ENCODE measurements around the gene TOR1AIP1. TPM values are rescaled to one million over a fixed set of nuclear protein-coding genes. Genes with fewer than 3 reads are reported as not detected.
A peak's percentile ranks its signal among the peaks of the same experiment; 100 is the strongest.

The TOR1AIP1 gene
- total and polyA plus RNA-seq, 2 experiments from 2014 or later, result 59.1 to 64.6 TPM

DNA sequence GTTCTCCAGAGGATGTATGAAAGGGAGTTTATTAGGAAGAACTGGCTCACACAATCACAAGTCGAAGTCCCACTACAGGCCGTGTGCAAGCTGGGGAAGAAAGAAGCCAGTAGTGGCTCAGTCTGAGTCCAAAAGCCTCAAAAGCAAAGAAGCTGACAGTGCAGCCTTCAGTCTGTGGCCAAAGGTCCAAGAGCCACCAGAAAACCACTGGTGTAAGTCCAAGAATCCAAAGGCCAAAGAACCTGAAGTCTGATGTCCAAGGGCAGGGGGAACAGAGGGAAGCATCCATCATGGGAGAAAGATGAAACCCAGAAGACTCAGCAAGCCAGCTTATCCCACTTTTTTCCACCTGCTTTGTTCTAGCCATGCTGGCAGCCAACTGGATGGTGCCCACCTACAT, 51.1 kb downstream of the TOR1AIP1 start:
- no peak overlapping the region for H3K4me3 ChIP-seq
- no peak overlapping the region for H3K4me2 ChIP-seq (ENCODE audit: unreplicated experiment)
- H3K9me2 ChIP-seq (ENCODE audit: insufficient read depth), result no peaks in the 10 kb centered on the region
- 70 to 71% methylated on average over 2 of the region's 2 CpGs for WGBS, 2 experiments (ENCODE audit: low coverage in 1 of 2, low lambda C conversion rate in 2 of 2, missing lambda C conversion rate in 2 of 2)
- H3F3A ChIP-seq (ENCODE audit: insufficient read depth), result no peaks in the 10 kb centered on the region
- no peaks in the 10 kb centered on the region for H3K36me3 ChIP-seq (ENCODE audit: low read depth)
- no peaks in the 10 kb centered on the region for H4K20me1 ChIP-seq (ENCODE audit: insufficient read depth)
- no peaks in the 10 kb centered on the region for H3K79me2 ChIP-seq (ENCODE audit: insufficient read depth)
- H2AFZ ChIP-seq, result no peak overlapping the region
- in situ Hi-C loops (cut with MboI), result no loop called here
- no peak overlapping the region for H3K9ac ChIP-seq
- H3K9me3 ChIP-seq (ENCODE audit: low read depth), result no peaks in the 10 kb centered on the region
- DNase-seq, result no peak
- H3K27ac ChIP-seq, result no peak overlapping the region
- TF ChIP-seq EZH2phosphoT487 (IDR thresholded peaks at IDR 0.05; ENCODE audit: insufficient read depth, low read depth) (no peak), EZH2 (IDR thresholded peaks at IDR 0.05; ENCODE audit: insufficient read depth, poor library complexity, severe bottlenecking) (no peak)
- no peaks in the 10 kb centered on the region for H3K27me3 ChIP-seq (replicated peaks; ENCODE audit: insufficient read depth)
- no peaks in the 10 kb centered on the region for H3K4me1 ChIP-seq (ENCODE audit: insufficient read depth)

DNA sequence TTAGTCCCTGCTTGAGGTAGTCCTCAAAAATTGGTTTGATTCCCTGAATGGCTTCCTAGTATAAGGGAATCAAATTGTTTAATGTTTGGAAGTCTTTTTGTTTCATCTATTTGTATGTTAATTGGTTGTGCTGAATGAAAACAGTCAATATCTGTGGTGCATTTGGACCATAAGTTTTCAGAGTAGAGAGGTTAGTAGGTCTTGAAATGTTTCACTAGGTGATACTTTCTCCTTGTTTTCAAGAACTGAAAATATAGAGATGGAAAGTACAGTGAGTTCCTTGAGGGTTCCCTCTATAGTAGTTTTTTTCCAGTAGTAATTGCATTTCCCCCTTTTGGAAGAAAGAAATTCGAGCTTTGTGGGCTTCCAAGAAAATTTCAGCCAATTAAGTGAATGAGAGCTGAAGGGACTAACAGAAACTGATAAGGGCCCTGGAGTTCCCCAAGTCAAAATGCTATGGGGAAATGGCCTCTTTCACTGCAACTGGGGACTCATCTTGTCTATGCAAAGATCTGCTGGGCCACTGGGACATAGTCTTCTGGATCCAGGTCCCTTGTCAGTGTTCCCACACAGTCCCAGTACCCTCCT, 53.9 kb downstream of the TOR1AIP1 start:
- Histone ChIP-seq H3K4me3 (no peak overlapping the region), H2AFZ (no peak overlapping the region), H4K20me1 (ENCODE audit: insufficient read depth) (no peaks in the 10 kb centered on the region), H3K9me3 (ENCODE audit: low read depth) (no peaks in the 10 kb centered on the region), H3K36me3 (ENCODE audit: low read depth) (no peaks in the 10 kb centered on the region), H3K27ac (no peak overlapping the region), H3K9ac (no peak overlapping the region), H3K79me2 (ENCODE audit: insufficient read depth) (no peaks in the 10 kb centered on the region), H3K27me3 (replicated peaks; ENCODE audit: insufficient read depth) (no peaks in the 10 kb centered on the region), H3K4me2 (ENCODE audit: unreplicated experiment) (no peak overlapping the region), H3K4me1 (ENCODE audit: insufficient read depth) (no peaks in the 10 kb centered on the region), H3K9me2 (ENCODE audit: insufficient read depth) (no peaks in the 10 kb centered on the region), H3F3A (ENCODE audit: insufficient read depth) (no peaks in the 10 kb centered on the region)
- 20 to 26% methylated on average over 1 of the region's 1 CpG for WGBS, 2 experiments (ENCODE audit: low coverage in 1 of 2, low lambda C conversion rate in 2 of 2, missing lambda C conversion rate in 2 of 2)
- in situ Hi-C loops (cut with MboI), result no loop called here
- no peak for DNase-seq
- TF ChIP-seq EZH2 (IDR thresholded peaks at IDR 0.05; ENCODE audit: insufficient read depth, poor library complexity, severe bottlenecking) (no peak), EZH2phosphoT487 (IDR thresholded peaks at IDR 0.05; ENCODE audit: insufficient read depth, low read depth) (no peak)

DNA sequence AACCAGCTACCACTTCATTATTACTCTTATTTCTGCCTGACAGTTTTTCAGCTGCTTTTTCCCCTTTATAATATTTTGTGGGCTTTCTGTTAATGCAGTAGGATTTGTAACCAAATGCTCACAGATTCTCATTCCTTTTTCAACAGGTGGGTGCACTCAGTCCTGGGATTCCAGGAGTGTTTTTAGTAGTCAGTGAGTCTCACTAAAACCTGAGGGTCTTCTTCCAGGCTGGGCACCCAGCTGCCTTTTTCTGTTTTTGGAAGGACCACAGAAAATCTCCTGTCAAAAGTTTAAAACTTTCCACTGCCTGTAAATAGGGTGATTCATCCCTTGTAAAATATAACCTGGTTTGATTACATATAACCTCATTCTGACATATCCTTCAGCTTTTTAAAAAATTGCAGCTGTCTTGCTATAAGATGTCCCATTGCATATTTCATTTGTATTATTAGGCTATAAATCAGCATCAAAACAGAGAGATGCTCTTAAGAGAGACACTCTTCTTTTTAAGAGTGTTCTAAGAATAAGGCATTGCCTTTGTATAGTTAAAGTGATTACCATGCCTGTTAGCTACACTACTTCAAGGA, 55.7 kb downstream of the TOR1AIP1 start:
- in situ Hi-C loops (cut with MboI), result no loop called here
- Histone ChIP-seq H2AFZ (no peak overlapping the region), H3K79me2 (ENCODE audit: insufficient read depth) (no peaks in the 10 kb centered on the region), H3K4me3 (no peak overlapping the region), H3K9me3 (ENCODE audit: low read depth) (no peaks in the 10 kb centered on the region), H3K4me1 (ENCODE audit: insufficient read depth) (no peaks in the 10 kb centered on the region), H3K9ac (no peak overlapping the region), H4K20me1 (ENCODE audit: insufficient read depth) (no peaks in the 10 kb centered on the region), H3K27me3 (replicated peaks; ENCODE audit: insufficient read depth) (no peaks in the 10 kb centered on the region), H3K36me3 (ENCODE audit: low read depth) (no peaks in the 10 kb centered on the region), H3F3A (ENCODE audit: insufficient read depth) (no peaks in the 10 kb centered on the region), H3K4me2 (ENCODE audit: unreplicated experiment) (no peak overlapping the region), H3K9me2 (ENCODE audit: insufficient read depth) (no peaks in the 10 kb centered on the region), H3K27ac (no peak overlapping the region)
- DNase-seq, result no peak
- TF ChIP-seq EZH2 (IDR thresholded peaks at IDR 0.05; ENCODE audit: insufficient read depth, poor library complexity, severe bottlenecking), result no peak
- no peak for TF ChIP-seq EZH2phosphoT487 (IDR thresholded peaks at IDR 0.05; ENCODE audit: insufficient read depth, low read depth)

DNA sequence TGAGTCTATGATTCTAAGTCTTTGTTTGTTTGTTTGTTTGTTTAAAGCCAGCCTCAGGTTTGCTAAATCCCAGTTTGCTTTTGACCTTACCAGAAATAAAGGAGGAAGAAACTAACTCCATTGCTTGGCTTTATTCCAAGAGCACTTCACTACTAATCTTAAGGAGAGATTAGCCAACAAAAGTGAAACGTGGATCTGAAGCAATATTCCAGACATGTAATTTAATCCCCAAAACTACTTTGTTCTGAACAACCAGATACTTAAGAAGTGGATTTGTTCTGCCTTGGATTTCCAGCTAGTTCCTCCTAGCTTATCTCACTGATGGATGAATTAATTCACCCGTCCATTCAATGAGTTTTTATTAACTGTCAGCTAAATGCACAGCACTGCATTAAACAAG, 56.7 kb downstream of the TOR1AIP1 start:
- in situ Hi-C loops (cut with MboI), result no loop called here
- H3K36me3 ChIP-seq (ENCODE audit: low read depth), result no peaks in the 10 kb centered on the region
- H3F3A ChIP-seq (ENCODE audit: insufficient read depth), result no peaks in the 10 kb centered on the region
- H3K27ac ChIP-seq, result no peak overlapping the region
- no peaks in the 10 kb centered on the region for H3K9me3 ChIP-seq (ENCODE audit: low read depth)
- H3K9me2 ChIP-seq (ENCODE audit: insufficient read depth), result no peaks in the 10 kb centered on the region
- no peaks in the 10 kb centered on the region for H3K4me1 ChIP-seq (ENCODE audit: insufficient read depth)
- no peak overlapping the region for H3K4me2 ChIP-seq (ENCODE audit: unreplicated experiment)
- no peaks in the 10 kb centered on the region for H4K20me1 ChIP-seq (ENCODE audit: insufficient read depth)
- no peak overlapping the region for H2AFZ ChIP-seq
- 52 to 60% methylated on average over 2 of the region's 2 CpGs for WGBS, 2 experiments (ENCODE audit: low coverage in 1 of 2, low lambda C conversion rate in 2 of 2, missing lambda C conversion rate in 2 of 2)
- H3K4me3 ChIP-seq, result no peak overlapping the region
- DNase-seq, result peak; percentile 16
- H3K27me3 ChIP-seq (replicated peaks; ENCODE audit: insufficient read depth), result no peaks in the 10 kb centered on the region
- TF ChIP-seq EZH2 (IDR thresholded peaks at IDR 0.05; ENCODE audit: insufficient read depth, poor library complexity, severe bottlenecking) (no peak), EZH2phosphoT487 (IDR thresholded peaks at IDR 0.05; ENCODE audit: insufficient read depth, low read depth) (no peak)
- H3K9ac ChIP-seq, result no peak overlapping the region
- no peaks in the 10 kb centered on the region for H3K79me2 ChIP-seq (ENCODE audit: insufficient read depth)
